HepG2 (cell line): Measurements from ENCODE around the gene FUT8. TPM values are rescaled to one million over a fixed set of nuclear protein-coding genes. Genes with fewer than 3 reads are reported as not detected.

Experiments
- ATAC-seq: fragments of 200-7000 bp; cut with Tn5 transposase; 3 replicates; pipeline ENCODE4 v1.9.1; 2020; ENCODE audit warnings: mild to moderate bottlenecking, moderate library complexity
- BruUV-seq: library from RNA; stranded (reverse); fragments of 400-500 nt; replicated peaks from 2 replicates; lab custom pipeline; 2021; lab: Mats Ljungman, UMichigan
- CTCF ChIA-PET: fragments of 300-600 bp; formaldehyde crosslinking; extraction: SDS; loops from one replicate; lab custom pipeline; 2021; ENCODE audit warnings: low total read pairs, inconsistent platforms, low intra/inter-chr PET ratio; lab: Yijun Ruan, JAX
- POLR2A ChIA-PET: fragments of 350-600 bp; sonication (Branson Sonifier 250); formaldehyde crosslinking; loops from one replicate; lab custom pipeline; 2020; ENCODE audit warnings: antibody characterized with exemption, inconsistent platforms; lab: Yijun Ruan, JAX
- DNase-seq: peaks from one replicate; pipeline ENCODE4 v3.0.0-alpha.2; 2015; ENCODE audit warnings: low spot score
- FAIRE-seq: peaks from 3 replicates; lab custom pipeline; 2011; peaks lifted over from hg19 to GRCh38; lab: Jason Lieb, UNC
- H2AFZ ChIP-seq: one replicate; pipeline ENCODE4 v1.6.1; 2011; ENCODE audit warnings: low read length, inconsistent platforms
- H3K27ac ChIP-seq: fragments of 300-600 bp; 3 replicates; pipeline ENCODE4 v1.8.0; 2011; ENCODE audit warnings: mixed run types, mild to moderate bottlenecking, mixed read lengths, low read length, inconsistent platforms; ENCODE audit not compliant: insufficient read depth; ENCODE audit errors: extremely low read length
- H3K27me3 ChIP-seq, 2 experiments: fragments of 200-600 bp in 1 of 2; 2 replicates in 1 of 2; 3 replicates in 1 of 2; pipeline versions ENCODE4 v1.6.0 to v1.8.0; 2011; ENCODE audit warnings: low read length in 2 of 2, mild to moderate bottlenecking in 2 of 2, moderate library complexity in 2 of 2, inconsistent platforms in 1 of 2; ENCODE audit not compliant: insufficient read depth in 2 of 2, control insufficient read depth in 1 of 2
- H3K36me3 ChIP-seq, 2 experiments: fragments of 200-600 bp in 1 of 2; replicated peaks in 1 of 2; 2 replicates in 1 of 2; 3 replicates in 1 of 2; pipeline versions ENCODE4 v1.5.1 to v1.8.0; 2011; ENCODE audit warnings: low read length in 2 of 2, inconsistent platforms in 1 of 2; ENCODE audit not compliant: insufficient read depth in 2 of 2, control insufficient read depth in 1 of 2
- H3K4me1 ChIP-seq: 2 replicates; pipeline ENCODE4 v1.5.1; 2012; ENCODE audit warnings: low read length, inconsistent platforms; ENCODE audit not compliant: insufficient read depth
- H3K4me2 ChIP-seq: 2 replicates; pipeline ENCODE4 v1.6.0; 2011; ENCODE audit warnings: low read depth, low read length, inconsistent platforms
- H3K4me3 ChIP-seq, 3 experiments: fragments of 200-600 bp in 1 of 3; sonication (generic), shearing (Covaris generic) in 1 of 3; replicated peaks in 1 of 3; 2 replicates each; pipeline ENCODE4 v1.5.1; 2011 to 2016; ENCODE audit warnings: low read length in 3 of 3, inconsistent platforms in 2 of 3, low read depth in 2 of 3, mild to moderate bottlenecking in 2 of 3, control low read depth in 1 of 3, mixed read lengths in 1 of 3; ENCODE audit not compliant: insufficient read depth in 1 of 3
- H3K79me2 ChIP-seq: one replicate; pipeline ENCODE4 v1.6.1; 2011; ENCODE audit warnings: low read length, inconsistent platforms; ENCODE audit not compliant: insufficient read depth
- H3K9ac ChIP-seq: 2 replicates; pipeline ENCODE4 v1.6.0; 2011; ENCODE audit warnings: mild to moderate bottlenecking, low read depth, low read length, inconsistent platforms; ENCODE audit not compliant: insufficient read depth
- H3K9me3 ChIP-seq: 2 replicates; pipeline ENCODE4 v1.5.1; 2012; ENCODE audit warnings: mild to moderate bottlenecking, low read length
- H4K20me1 ChIP-seq: 2 replicates; pipeline ENCODE4 v1.6.0; 2011; ENCODE audit warnings: inconsistent platforms, mild to moderate bottlenecking, low read length, moderate library complexity; ENCODE audit not compliant: insufficient read depth
- CEBPB ChIP-seq: IDR thresholded peaks from 2 replicates; pipeline ENCODE4 v1.6.1; 2011; ENCODE audit warnings: low read depth, low read length, improper control_type of control experiment, borderline replicate concordance
- KAT2B ChIP-seq: fragments of 150-350 bp; IDR thresholded peaks from 2 replicates; pipeline ENCODE4 v1.6.1; 2014; ENCODE audit warnings: low read depth, low read length, borderline replicate concordance
- KAT7 ChIP-seq: IDR thresholded peaks from 2 replicates; pipeline ENCODE4 v1.6.1; 2018; ENCODE audit warnings: borderline replicate concordance, missing compliant biosample characterization
- ONECUT2 ChIP-seq: sonication (generic); formaldehyde crosslinking; IDR thresholded peaks from 2 replicates; pipeline ENCODE4 v1.4.0; 2020; ENCODE audit warnings: missing genetic modification reagents
- ZNF790 ChIP-seq: sonication (generic); formaldehyde crosslinking; IDR thresholded peaks from 2 replicates; pipeline ENCODE4 v1.8.0; 2022; ENCODE audit warnings: missing genetic modification reagents, mild to moderate bottlenecking, borderline replicate concordance
- WGBS: methylation state at CpG from one replicate; pipeline ENCODE4 v1.1.6; 2017; ENCODE audit warnings: low lambda C conversion rate; 5-methylcytosine and 5-hydroxymethylcytosine counted together
- in situ Hi-C: cut with HindIII; loops from 2 replicates; pipeline ENCODE4 v1.10.0; 2017; ENCODE audit warnings: low pct_unique_long_range_greater_than_20kb; ENCODE audit not compliant: extremely low pct_ligation_motif_present
- intact Hi-C: fragments of 100-400 bp; cut with micrococcal nuclease; formaldehyde crosslinking; loops from one replicate; pipeline ENCODE4 v1.10.0; 2022; ENCODE audit not compliant: unreplicated experiment
- polyA plus RNA-seq, 8 experiments: library from polyadenylated mRNA; depleted of rRNA in 3 of 8; stranded (reverse) in 7 of 8; unstranded in 1 of 8; fragments of >200 nt; fragmentation: Illumina TruSeq in 4 of 8; extraction: Trizol in 4 of 8; gene quantifications; 2 replicates each; pipeline versions ENCODE4 v1.2.1 to v1.2.3, GENCODE V29; 2011 to 2016; ENCODE audit warnings: low read depth in 4 of 8, missing spikeins in 1 of 8, mixed read lengths in 1 of 8; ENCODE audit not compliant: insufficient read depth in 1 of 8
- total RNA-seq, 5 experiments: library from RNA; depleted of rRNA; stranded (reverse); fragments of >200 nt; fragmentation: Illumina TruSeq; extraction: Trizol; gene quantifications; 2 replicates each; pipeline ENCODE4 v1.2.3, GENCODE V29; 2016; ENCODE audit warnings: low read depth in 1 of 5

The FUT8 gene
- total and polyA plus RNA-seq, 2 of the 13 experiments (the other 11 are each of a cell fraction or from before 2014, with no cell fraction given), result 9.3 to 17.5 TPM

- Histone ChIP-seq H3K9ac (no peak overlapping the region), H2AFZ (no peak overlapping the region), H3K4me1 (peaks cover 44% of the 10 kb centered on the region), H3K27ac (no peak overlapping the region), H3K4me3 (no peak overlapping the region), H3K79me2 (no peaks in the 10 kb centered on the region), H4K20me1 (no peaks in the 10 kb centered on the region), H3K4me2 (no peak overlapping the region)
- FAIRE-seq (no peak), DNase-seq (no peak), ATAC-seq (no peak)
- CTCF ChIA-PET, result no interaction called here
- WGBS, result 59% methylated on average over 3 of the region's 3 CpGs
- BruUV-seq, result no TSS peak
- TF ChIP-seq KAT2B (peak; percentile 94), CEBPB (peak; percentile 11; the same call in 1 of the 2 replicates), ZNF790 (CRISPR knock-in tag) (no peak), ONECUT2 (CRISPR knock-in tag) (0 out of 2 replicates have a peak, but pooled peaks have one; percentile 44)
- TF ChIP-seq, all 625 proteins: peak for 3
- no peaks in the 10 kb centered on the region for H3K9me3 ChIP-seq
- POLR2A ChIA-PET, result no interaction called here
- intact Hi-C loops, result no loop called here
- no peaks in the 10 kb centered on the region for H3K27me3 ChIP-seq
- in situ Hi-C loops, result no loop called here
- H3K36me3 ChIP-seq, result no peaks in the 10 kb centered on the region
These were observed 336.8 kb downstream of the FUT8 start for GRCh38 chr14:65749287-65749686.

GRCh38 chr14:65750906-65751305, 338.4 kb downstream of the FUT8 start:
- TF ChIP-seq KAT7, result no peak
- intact Hi-C loops (no loop called here), in situ Hi-C loops (no loop called here)
- Histone ChIP-seq H3K4me2 (no peak overlapping the region), H3K27ac (no peak overlapping the region), H2AFZ (no peak overlapping the region), H3K4me3 (no peak overlapping the region), H3K9me3 (no peaks in the 10 kb centered on the region), H4K20me1 (no peaks in the 10 kb centered on the region), H3K9ac (no peak overlapping the region), H3K36me3 (no peaks in the 10 kb centered on the region), H3K79me2 (no peaks in the 10 kb centered on the region), H3K4me1 (peaks cover 36% of the 10 kb centered on the region), H3K27me3 (0 out of 5 replicates have a peak, but pooled peaks cover 0 to under 1% of the 10 kb centered on the region in 2 experiments)
- ChIA-PET POLR2A (no interaction called here), CTCF (no interaction called here)
- ATAC-seq (no peak), DNase-seq (no peak), FAIRE-seq (no peak)
- 30% methylated on average over 1 of the region's 1 CpG for WGBS
- BruUV-seq, result no TSS peak
